Stomach (tissue), 4 donors: ENCODE measurements around the gene TGM3.

Experiments used
- CTCF ChIP-seq, 7 experiments: fragments of 450-650 bp in 4 of 7; fragments of 200-600 bp in 3 of 7; sonication (generic) in 3 of 7; IDR thresholded peaks; one replicate each; pipeline ENCODE4 v1.5.1; 2016 to 2019; ENCODE audit warnings: antibody characterized with exemption in 7 of 7, control low read depth in 2 of 7, mild to moderate bottlenecking in 1 of 7
- EP300 ChIP-seq: sonication (generic); formaldehyde crosslinking; IDR thresholded peaks from one replicate; pipeline ENCODE4 v1.6.1; 2017; ENCODE audit warnings: antibody characterized with exemption
- POLR2A ChIP-seq, 4 donors: fragments of 450-650 bp; IDR thresholded peaks; one replicate each; pipeline ENCODE4 v1.6.1; 2016; ENCODE audit warnings: antibody characterized with exemption in 4 of 4, control low read depth in 2 of 4, mild to moderate bottlenecking in 1 of 4, moderate library complexity in 1 of 4

- TF ChIP-seq CTCF (IDR thresholded peaks at IDR 0.05) = no peak
- no peak for TF ChIP-seq EP300
- no peak for TF ChIP-seq POLR2A (IDR thresholded peaks at IDR 0.05)
These were observed 31.7 kb upstream of the TGM3 start for GRCh38 chr20:2264118-2264517.
